GM20431 (cell line): ENCODE measurements around the gene HOXD8.

Experiments
- in situ Hi-C: fragments of 300-500 bp; cut with MseI, MboI; formaldehyde crosslinking; loops from one replicate; pipeline ENCODE4 v1.15.0; 2020; ENCODE audit warnings: low sequenced_read_pairs; ENCODE audit not compliant: unreplicated experiment

The HOXD8 gene

GRCh38 chr2:176124110-176124946 is 5.2 kb upstream of the HOXD8 start:
- in situ Hi-C loops, result loop anchor here (10.0 kb wide), 1 partner anchor 520 kb away; no protein-coding TSS in a partner anchor

- in situ Hi-C loops, result loop anchor here (10.0 to 25.0 kb wide), 3 partner anchors 437 to 1012 kb away; no protein-coding TSS in a partner anchor
These were observed 4.3 kb upstream of the HOXD8 start for GRCh38 chr2:176124947-176125771.

GRCh38 chr2:176125772-176126054 is 3.8 kb upstream of the HOXD8 start:
- in situ Hi-C loops, result loop anchor here (10.0 to 25.0 kb wide), 3 partner anchors 437 to 1012 kb away; no protein-coding TSS in a partner anchor

- in situ Hi-C loops, result loop anchor here (10.0 to 25.0 kb wide), 3 partner anchors 435 to 1010 kb away; no protein-coding TSS in a partner anchor
These were observed 2.4 kb upstream of the HOXD8 start for GRCh38 chr2:176126929-176127773.

- in situ Hi-C loops, result loop anchor here (10.0 to 25.0 kb wide), 3 partner anchors 435 to 1010 kb away; no protein-coding TSS in a partner anchor
These were observed 1.8 kb upstream of the HOXD8 start for GRCh38 chr2:176127774-176128072.

DNA sequence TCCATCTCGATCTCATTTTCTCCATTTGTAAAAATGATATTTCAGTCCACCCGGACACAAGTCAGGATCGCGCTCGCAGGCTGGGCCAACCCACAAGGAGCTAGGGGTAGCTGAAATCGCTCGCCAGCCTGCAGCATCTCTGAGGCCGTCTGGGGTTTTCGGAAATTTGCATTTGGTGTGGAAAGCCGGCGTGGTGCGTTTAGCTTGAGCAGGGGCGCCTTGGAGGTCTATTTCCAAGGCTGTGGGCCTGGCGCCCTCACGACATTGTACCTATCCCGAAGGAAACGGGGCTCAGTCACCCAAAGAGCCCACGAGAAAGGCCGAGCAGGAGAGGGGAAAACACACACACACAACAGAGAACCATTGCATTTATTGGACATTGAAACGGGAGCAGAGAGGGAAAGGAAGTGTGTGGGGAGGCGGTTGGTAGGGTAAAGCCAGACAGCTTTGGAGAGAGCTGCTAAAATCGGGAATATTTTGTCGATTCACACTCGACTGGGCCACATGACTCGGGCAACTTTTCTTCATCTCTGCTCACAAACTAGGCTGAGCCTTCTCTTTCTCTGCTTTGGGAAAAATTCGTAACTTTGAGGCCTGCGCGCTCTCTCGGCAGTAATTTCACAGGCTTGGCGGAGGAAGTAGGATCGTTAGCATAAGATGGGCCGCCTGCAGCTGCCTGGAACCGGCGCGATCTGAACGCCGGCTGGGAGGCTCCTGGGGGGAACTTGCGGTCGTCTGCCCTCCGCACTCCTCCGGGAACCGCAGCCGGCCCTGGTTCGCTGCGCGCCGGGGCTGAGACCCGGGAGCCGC is 1.1 kb upstream of the HOXD8 start:
- in situ Hi-C loops, result loop anchor here (10.0 to 25.0 kb wide), 3 partner anchors 434 to 1009 kb away; no protein-coding TSS in a partner anchor

GRCh38 chr2:176129813-176130146 is 275 bp downstream of the HOXD8 start:
- in situ Hi-C loops, result loop anchor here (10.0 to 25.0 kb wide), 3 partner anchors 433 to 1008 kb away; no protein-coding TSS in a partner anchor

DNA sequence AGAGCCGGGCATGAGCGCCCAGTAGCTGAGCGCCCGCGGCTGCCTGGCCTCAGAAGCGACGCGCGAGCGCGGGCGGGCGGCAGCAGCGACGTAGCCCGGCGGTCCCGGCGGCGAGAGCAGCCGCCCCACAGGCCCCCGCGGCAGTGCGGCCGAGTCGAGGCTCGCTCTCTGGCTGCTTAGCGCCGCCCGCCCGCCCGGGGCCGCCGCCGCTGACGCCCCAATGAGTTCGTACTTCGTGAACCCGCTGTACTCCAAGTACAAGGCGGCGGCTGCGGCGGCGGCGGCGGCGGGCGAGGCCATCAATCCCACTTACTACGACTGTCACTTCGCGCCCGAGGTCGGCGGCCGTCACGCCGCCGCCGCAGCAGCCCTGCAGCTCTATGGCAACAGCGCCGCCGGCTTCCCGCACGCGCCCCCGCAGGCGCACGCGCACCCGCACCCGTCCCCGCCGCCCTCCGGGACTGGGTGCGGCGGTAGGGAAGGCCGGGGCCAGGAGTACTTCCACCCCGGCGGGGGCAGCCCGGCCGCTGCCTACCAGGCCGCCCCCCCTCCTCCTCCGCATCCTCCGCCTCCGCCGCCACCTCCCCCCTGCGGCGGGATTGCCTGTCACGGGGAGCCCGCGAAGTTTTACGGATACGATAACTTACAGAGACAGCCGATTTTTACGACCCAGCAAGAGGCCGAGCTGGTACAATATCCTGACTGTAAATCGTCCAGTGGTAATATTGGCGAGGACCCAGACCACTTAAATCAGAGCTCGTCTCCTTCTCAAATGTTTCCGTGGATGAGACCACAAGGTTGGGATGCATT is 847 bp downstream of the HOXD8 start:
- in situ Hi-C loops, result loop anchor here (25.0 kb wide), 2 partner anchors 432 to 1007 kb away; no protein-coding TSS in a partner anchor

- in situ Hi-C loops, result loop anchor here (25.0 kb wide), 2 partner anchors 431 to 1006 kb away; no protein-coding TSS in a partner anchor
These were observed 1.7 kb downstream of the HOXD8 start for GRCh38 chr2:176130957-176131847.

DNA sequence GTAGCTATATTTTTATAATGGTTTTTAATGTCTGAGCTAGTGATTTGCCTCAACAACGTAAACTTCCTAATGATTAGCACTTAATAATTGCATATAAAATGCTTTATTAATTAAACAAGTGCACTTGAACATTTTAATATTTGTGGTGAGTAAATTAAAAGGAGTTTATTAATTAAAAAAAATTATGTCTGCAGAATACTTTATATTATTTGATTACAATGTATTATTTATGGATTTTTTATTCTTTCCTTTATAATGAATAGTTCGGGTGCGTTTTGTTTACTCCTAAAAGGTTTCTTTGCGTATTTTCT is 2.3 kb downstream of the HOXD8 start:
- in situ Hi-C loops, result loop anchor here (25.0 kb wide), 2 partner anchors 430 to 1005 kb away; no protein-coding TSS in a partner anchor

DNA sequence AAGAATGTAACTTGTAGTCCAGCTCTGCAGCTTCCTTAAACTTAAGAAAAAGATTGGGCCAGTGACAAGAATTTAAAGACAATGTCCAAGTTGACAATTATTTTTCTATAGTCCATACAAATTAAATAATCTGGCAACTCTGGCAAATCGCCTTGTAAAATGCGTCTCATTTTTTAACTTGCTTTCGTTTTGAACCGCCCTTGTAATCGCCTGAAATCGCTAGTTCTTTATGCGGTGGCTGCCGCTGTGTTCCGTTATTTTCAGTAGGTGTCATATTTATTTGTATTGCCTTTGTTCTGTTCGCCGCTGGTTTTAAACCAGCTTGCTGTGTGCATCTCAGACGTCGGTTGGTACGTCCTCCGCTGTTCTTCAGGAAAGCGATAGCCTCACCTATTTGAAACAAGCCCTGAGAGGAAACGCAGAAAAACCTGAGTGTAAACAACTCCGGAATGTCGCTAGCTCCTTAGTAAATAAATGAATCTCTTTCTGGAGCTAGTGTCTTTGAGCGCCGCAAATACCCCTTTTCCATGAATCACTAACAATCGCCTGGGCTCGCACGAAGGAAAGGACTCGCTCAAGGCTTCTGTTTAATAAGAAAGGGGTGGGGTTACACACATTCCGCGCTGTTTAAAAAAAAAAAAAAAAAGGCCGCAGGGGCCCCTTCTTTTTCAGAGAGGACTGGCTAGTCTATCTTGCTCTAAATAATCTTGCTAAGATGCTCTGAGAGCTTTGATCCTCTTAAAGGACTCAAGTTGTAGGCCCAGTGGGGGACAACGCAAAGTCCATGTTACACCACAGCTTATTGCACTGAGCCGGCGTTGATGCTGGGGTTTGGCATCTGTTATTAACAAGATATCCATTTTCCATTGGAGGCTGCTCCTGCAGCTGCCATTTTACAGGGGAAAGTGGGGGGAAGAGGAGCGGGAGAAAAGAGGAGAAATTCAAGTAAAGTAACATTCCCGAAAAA is 3.0 kb downstream of the HOXD8 start:
- in situ Hi-C loops, result loop anchor here (25.0 kb wide), 2 partner anchors 430 to 1005 kb away; no protein-coding TSS in a partner anchor

DNA sequence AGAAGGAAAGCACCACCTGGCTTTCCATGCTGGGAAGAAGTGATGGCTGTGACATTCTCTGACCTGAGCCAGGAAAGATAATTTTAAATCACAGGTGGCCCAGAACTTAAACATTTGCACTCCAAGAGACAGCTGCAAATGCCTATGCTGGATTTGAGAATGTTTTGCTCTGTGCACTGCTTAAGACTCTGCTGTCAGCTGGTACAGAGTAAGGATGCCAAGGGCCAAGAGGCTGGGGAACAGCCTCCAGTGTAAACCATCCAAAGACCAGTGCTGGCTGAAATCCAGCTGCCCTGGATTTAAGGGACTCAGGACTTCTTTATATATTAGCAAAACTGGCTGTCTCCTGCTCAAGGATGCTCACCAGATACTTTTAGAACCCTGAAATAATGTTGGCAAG is 3.9 kb downstream of the HOXD8 start:
- in situ Hi-C loops, result loop anchor here (25.0 kb wide), 2 partner anchors 429 to 1004 kb away; no protein-coding TSS in a partner anchor

DNA sequence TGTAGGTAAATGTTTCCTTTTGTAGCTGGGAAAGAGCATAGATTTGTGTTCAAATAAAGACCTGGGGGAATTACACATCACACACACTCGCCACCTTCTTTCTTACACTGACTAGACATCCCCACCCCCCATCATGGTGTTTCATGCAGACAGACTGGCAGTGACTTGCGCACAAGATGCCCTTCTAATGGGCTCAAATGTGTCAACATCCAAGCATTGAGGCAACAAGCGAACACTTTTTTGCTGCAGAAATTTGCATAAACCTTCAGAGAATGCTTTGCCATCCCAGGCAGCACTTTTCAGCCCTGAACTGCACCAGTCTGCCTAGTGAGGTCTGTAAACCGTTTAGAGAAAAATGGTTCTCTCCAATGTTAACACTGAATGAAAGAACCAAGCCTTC is 4.5 kb downstream of the HOXD8 start:
- in situ Hi-C loops, result loop anchor here (25.0 kb wide), 2 partner anchors 428 to 1003 kb away; no protein-coding TSS in a partner anchor

DNA sequence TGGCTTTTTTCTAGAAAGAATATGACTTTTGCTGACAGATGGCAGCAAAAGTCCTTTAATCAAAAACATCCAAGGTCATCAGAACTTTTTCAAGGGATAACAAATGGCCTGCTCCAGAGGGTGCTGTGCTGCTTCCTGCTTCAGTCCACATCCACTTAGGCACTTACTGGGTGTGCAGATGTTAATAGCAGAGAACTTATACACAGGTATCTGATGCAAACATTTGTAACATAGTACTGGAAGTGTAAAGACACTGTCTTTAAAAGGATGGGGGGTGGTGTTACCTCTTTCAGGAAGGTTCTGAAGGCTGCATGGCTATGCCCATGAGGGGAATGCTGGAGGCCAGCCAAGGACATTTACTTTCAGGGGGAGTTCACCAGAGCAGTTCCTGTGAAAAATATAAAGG is 5.5 kb downstream of the HOXD8 start:
- in situ Hi-C loops, result loop anchor here (25.0 kb wide), 2 partner anchors 427 to 1002 kb away; no protein-coding TSS in a partner anchor

DNA sequence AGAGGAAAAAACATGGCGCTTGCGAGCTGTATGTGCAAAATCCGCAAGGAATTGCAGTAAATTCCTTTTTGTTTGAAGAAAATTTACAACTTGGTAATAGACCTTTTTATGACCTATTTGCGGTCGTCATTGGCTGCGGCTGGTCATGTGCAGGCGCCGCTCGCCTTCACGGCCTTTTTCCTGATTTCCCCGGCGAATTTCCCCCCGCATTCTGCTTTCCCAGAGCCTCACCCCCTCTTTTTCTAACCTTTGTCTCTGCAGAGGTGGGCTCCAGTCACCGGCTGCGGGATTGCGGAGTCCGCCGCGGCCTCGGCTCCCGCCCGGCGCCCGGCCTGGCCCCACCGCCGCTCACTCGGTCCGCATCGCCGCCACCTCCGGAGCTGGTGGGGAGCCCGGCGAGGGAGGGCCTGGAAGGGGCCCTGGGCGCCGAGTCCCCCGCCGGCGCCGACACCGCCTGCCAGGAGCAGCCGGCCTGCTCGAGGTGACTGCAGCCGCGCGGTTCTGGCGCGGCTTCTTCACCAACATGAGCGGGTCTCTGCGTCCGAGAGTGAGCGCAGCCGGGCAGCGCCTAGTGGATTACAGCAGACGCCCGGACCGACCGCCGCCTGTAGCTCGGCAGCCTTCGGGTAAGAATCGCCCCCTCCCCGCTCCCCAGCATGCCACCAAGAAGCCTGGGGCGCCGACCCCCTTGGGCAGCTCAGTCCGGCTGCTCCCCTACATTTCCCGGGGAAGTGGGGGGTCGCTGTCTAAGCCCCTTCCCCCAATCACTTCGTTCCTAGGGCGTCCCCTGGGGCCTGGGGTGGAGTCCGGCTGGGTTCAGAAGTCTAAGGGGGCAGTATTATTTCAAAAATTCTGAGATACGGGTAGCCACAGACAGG is 7.1 kb downstream of the HOXD8 start:
- in situ Hi-C loops, result loop anchor here (25.0 kb wide), 2 partner anchors 426 to 1001 kb away; no protein-coding TSS in a partner anchor
